Mucosa of descending colon (tissue), 3 donors: ENCODE measurements around the gene RIMS3. TPM values are rescaled to one million over a fixed set of nuclear protein-coding genes. Genes with fewer than 3 reads are reported as not detected.

Experiments used
- ATAC-seq: fragments of 200-7000 bp; cut with Tn5 transposase; one replicate; pipeline ENCODE4 v1.9.1; 2020; ENCODE audit warnings: mild to moderate bottlenecking, moderate library complexity
- DNase-seq, 3 donors: peaks; one replicate each; pipeline ENCODE4 v3.0.0-alpha.2; 2020
- H3K36me3 ChIP-seq: fragments of 200-600 bp; one replicate; pipeline ENCODE4 v1.8.0; 2021; ENCODE audit warnings: low read depth, mild to moderate bottlenecking
- H3K4me1 ChIP-seq: fragments of 200-600 bp; one replicate; pipeline ENCODE4 v1.8.0; 2021; ENCODE audit warnings: low read depth, mild to moderate bottlenecking
- H3K4me3 ChIP-seq: fragments of 200-600 bp; one replicate; pipeline ENCODE4 v1.8.0; 2021; ENCODE audit warnings: mild to moderate bottlenecking
- H3K9me3 ChIP-seq: fragments of 200-600 bp; one replicate; pipeline ENCODE4 v1.8.0; 2021; ENCODE audit warnings: mild to moderate bottlenecking
- intact Hi-C, 2 donors: fragments of 100-400 bp; cut with DNase I in 1 of 2; cut with micrococcal nuclease in 1 of 2; formaldehyde crosslinking; loops; one replicate each; pipeline versions ENCODE4 v1.11.0 to v1.11.1; 2022; cut with DNase I, micrococcal nuclease
- total RNA-seq, 3 donors: library from RNA; stranded (reverse); fragmentation: NEBNext Ultra II Directional in 2 of 3; extraction: Animal tissue kit (Norgen Biotek cat#: 25700) in 2 of 3; gene quantifications; one replicate each; pipeline versions ENCODE4 v1.2.1 to v1.2.4, GENCODE V29; 2021 to 2023
- TF ChIP-seq, protein P1 (sequence below): fragments of 200-600 bp; IDR thresholded peaks from one replicate; pipeline ENCODE4 v1.8.0; 2022; ENCODE audit warnings: antibody characterized with exemption, mild to moderate bottlenecking
- donor health status: DM: no; HTN: no; CAD: no; lungs with moderate emphysema.
- donor health status: DM: no; HTN: no; CAD: no.
- donor health status: DM: no; HTN: yes; CAD: no.

Gene RIMS3
- total RNA-seq, 3 donors from 2014 or later, result 6.9 to 23.3 (median 11.9) TPM

GRCh38 chr1:40593449-40594186, 71.9 kb downstream of the RIMS3 start:
- TF ChIP-seq, protein P1, sequence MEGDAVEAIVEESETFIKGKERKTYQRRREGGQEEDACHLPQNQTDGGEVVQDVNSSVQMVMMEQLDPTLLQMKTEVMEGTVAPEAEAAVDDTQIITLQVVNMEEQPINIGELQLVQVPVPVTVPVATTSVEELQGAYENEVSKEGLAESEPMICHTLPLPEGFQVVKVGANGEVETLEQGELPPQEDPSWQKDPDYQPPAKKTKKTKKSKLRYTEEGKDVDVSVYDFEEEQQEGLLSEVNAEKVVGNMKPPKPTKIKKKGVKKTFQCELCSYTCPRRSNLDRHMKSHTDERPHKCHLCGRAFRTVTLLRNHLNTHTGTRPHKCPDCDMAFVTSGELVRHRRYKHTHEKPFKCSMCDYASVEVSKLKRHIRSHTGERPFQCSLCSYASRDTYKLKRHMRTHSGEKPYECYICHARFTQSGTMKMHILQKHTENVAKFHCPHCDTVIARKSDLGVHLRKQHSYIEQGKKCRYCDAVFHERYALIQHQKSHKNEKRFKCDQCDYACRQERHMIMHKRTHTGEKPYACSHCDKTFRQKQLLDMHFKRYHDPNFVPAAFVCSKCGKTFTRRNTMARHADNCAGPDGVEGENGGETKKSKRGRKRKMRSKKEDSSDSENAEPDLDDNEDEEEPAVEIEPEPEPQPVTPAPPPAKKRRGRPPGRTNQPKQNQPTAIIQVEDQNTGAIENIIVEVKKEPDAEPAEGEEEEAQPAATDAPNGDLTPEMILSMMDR, result no peak
- Histone ChIP-seq H3K36me3 (no peaks in the 10 kb centered on the region), H3K9me3 (no peaks in the 10 kb centered on the region), H3K4me1 (no peaks in the 10 kb centered on the region), H3K4me3 (no peak overlapping the region)
- DNase-seq (no peak), ATAC-seq (no peak)
- intact Hi-C loops, result no loop called here

DNA sequence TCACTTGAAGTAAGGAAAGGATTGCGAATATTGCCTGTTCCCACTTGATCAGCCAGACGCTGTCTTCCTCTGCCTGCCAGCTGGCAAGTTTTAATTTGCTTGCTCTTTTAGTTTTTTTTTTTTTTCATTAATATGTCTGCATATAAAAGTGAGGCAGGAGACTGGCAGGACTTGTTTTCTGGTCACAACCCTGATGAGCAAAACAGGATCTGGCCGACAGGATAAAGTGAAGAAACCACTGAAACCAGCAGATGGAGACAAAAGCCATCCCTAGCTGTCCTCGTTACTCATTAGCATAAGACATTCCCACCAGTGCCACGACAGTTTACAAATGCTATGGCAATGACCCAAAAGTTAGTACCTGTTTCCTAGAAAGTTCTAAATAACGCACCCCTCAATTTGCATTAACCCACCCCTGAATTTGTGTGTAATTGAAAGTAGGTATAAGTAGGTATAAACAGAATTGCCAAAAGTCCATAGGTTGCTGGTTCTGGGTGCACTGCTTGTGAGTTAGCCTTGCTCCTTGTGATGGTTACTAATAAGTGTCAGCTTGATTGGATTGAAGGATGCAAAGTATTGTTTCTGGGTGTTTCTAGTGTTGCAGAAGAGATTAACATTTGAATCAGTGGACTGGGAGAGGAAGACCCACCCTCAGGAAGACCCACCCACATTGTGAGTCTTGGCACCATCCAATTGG, 73.2 kb downstream of the RIMS3 start:
- peak; percentile 59 for ATAC-seq

GRCh38 chr1:40588586-40588985, 76.9 kb downstream of the RIMS3 start:
- DNase-seq (no peak), ATAC-seq (no peak)
- TF ChIP-seq, protein P1, result no peak
- no peaks in the 10 kb centered on the region for H3K4me1 ChIP-seq
- intact Hi-C loops, result no loop called here
- H3K4me3 ChIP-seq, result no peak overlapping the region
- no peaks in the 10 kb centered on the region for H3K36me3 ChIP-seq
- H3K9me3 ChIP-seq, result no peaks in the 10 kb centered on the region

More for the DNA sequence above, 73.2 kb downstream of the RIMS3 start:
- Histone ChIP-seq H3K9me3 (no peaks in the 10 kb centered on the region), H3K4me3 (no peak overlapping the region), H3K36me3 (no peaks in the 10 kb centered on the region), H3K4me1 (no peaks in the 10 kb centered on the region)
- TF ChIP-seq, protein P1, result no peak
- intact Hi-C loops, result no loop called here
- peak in 1 of 3 donors; percentile 37 for DNase-seq

GRCh38 chr1:40583980-40584379, 81.5 kb downstream of the RIMS3 start:
- intact Hi-C loops, result no loop called here
- Histone ChIP-seq H3K4me3 (no peak overlapping the region), H3K36me3 (no peaks in the 10 kb centered on the region), H3K9me3 (no peaks in the 10 kb centered on the region), H3K4me1 (no peaks in the 10 kb centered on the region)
- TF ChIP-seq, protein P1, result no peak
- ATAC-seq, result no peak
- no peak for DNase-seq

GRCh38 chr1:40582116-40582515, 83.4 kb downstream of the RIMS3 start:
- Histone ChIP-seq H3K36me3 (no peaks in the 10 kb centered on the region), H3K4me3 (no peak overlapping the region), H3K4me1 (no peaks in the 10 kb centered on the region), H3K9me3 (no peaks in the 10 kb centered on the region)
- intact Hi-C loops, result no loop called here
- TF ChIP-seq, protein P1, result no peak
- DNase-seq, result no peak
- ATAC-seq, result no peak
